Testis (tissue), 3 donors: ENCODE data around the gene R3HDM4. TPM values are rescaled to one million over a fixed set of nuclear protein-coding genes. Genes with fewer than 3 reads are reported as not detected.

Source experiments
- DNase-seq: peaks from one replicate; pipeline ENCODE4 v3.0.0-alpha.2; 2019
- H3K27ac ChIP-seq, 2 donors: fragments of 200-600 bp; sonication (generic); one replicate each; pipeline ENCODE4 v1.5.1; 2019
- H3K27me3 ChIP-seq: fragments of 200-600 bp; sonication (generic); one replicate; pipeline ENCODE4 v1.5.1; 2019
- H3K36me3 ChIP-seq: fragments of 200-600 bp; sonication (generic); one replicate; pipeline ENCODE4 v1.5.1; 2017; ENCODE audit warnings: low read depth; ENCODE audit errors: missing control alignments
- H3K4me1 ChIP-seq: fragments of 200-600 bp; sonication (generic); one replicate; pipeline ENCODE4 v1.5.1; 2019
- H3K4me3 ChIP-seq, 2 donors: fragments of 200-600 bp; sonication (generic); one replicate each; pipeline ENCODE4 v1.5.1; 2017 to 2019
- H3K9me3 ChIP-seq: fragments of 200-600 bp; sonication (generic); one replicate; pipeline ENCODE4 v1.5.1; 2017
- POLR2A ChIP-seq: fragments of 450-650 bp; IDR thresholded peaks from one replicate; pipeline ENCODE4 v1.6.1; 2017; ENCODE audit warnings: antibody characterized with exemption, mild to moderate bottlenecking, moderate library complexity
- WGBS, 2 donors: methylation state at CpG; one replicate each; pipeline ENCODE4 v1.1.5; 2018; 5-methylcytosine and 5-hydroxymethylcytosine counted together
- intact Hi-C: fragments of 100-400 bp; cut with DNase I; formaldehyde crosslinking; loops from one replicate; pipeline ENCODE4 v1.15.1; 2023; ENCODE audit warnings: low total_unique reads
- polyA plus RNA-seq: library from polyadenylated mRNA; stranded (reverse); fragments of 350-450 nt; fragmentation: Illumina TruSeq; extraction: RNeasy Lipid Tissue Mini Kit (QIAGEN cat#74804); gene quantifications from one replicate; pipeline ENCODE4 v1.2.3, GENCODE V29; 2014; ENCODE audit warnings: low read depth, low replicate concordance; ENCODE audit not compliant: insufficient read depth
- total RNA-seq, 2 donors: library from RNA; depleted of rRNA; stranded (reverse); fragments of >200 nt; gene quantifications; one replicate each; pipeline ENCODE4 v1.2.3, GENCODE V29; 2016
- TF ChIP-seq, protein P1 (sequence below), 3 experiments: fragments of 450-650 bp in 2 of 3; fragments of 200-600 bp in 1 of 3; sonication (generic) in 1 of 3; IDR thresholded peaks; one replicate each; pipeline ENCODE4 v1.5.1; 2016 to 2019; ENCODE audit warnings: antibody characterized with exemption in 3 of 3, mild to moderate bottlenecking in 2 of 3, moderate library complexity in 1 of 3

R3HDM4 gene
- total and polyA plus RNA-seq, 3 donors from 2014 or later: 19.2 to 30.1 (median 24.6) TPM

DNA sequence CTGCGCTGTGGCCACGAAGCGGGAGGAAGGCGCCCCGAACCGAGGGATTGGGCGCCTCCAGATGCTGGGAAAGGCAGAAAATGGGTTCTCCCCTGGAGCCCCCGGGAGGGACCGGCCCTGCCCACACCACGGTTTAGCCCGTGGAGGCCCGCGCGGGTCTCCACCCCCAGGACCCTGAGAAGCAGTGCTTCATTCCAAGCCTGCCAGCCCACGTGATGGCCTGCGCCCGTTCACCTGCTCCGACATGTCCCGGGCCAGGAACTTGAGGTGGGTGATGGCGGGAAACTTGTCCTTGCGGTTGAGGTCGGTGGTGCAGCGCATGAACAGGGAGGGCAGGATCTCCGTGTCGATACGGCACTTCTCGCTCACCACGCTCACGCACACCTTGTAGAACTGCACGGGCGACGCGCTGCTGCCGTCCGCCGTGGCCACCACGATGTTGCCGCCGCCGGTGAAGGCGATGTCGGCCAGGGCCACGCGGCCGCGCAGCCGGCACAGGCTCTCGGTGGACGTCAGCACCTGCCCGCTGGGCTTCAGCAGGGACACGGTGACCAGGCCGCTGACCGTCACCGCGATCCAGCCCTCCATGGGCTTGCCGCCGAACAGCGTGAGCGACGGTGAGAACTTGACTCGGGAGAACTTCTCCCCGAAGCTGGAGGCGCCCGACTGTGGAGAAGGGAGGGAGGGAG is 27.3 kb downstream of the R3HDM4 start:
- Histone ChIP-seq H3K4me1 (no peaks in the 10 kb centered on the region), H3K4me3 (no peak overlapping the region), H3K27me3 (no peaks in the 10 kb centered on the region), H3K27ac (no peak overlapping the region), H3K9me3 (no peaks in the 10 kb centered on the region), H3K36me3 (no peaks in the 10 kb centered on the region)
- DNase-seq: no peak
- 95 to 98% methylated on average over 29 to 64 of the region's 64 CpGs for whole genome bisulfite sequencing, 2 donors
- no peak for TF ChIP-seq POLR2A
- TF ChIP-seq, protein P1, sequence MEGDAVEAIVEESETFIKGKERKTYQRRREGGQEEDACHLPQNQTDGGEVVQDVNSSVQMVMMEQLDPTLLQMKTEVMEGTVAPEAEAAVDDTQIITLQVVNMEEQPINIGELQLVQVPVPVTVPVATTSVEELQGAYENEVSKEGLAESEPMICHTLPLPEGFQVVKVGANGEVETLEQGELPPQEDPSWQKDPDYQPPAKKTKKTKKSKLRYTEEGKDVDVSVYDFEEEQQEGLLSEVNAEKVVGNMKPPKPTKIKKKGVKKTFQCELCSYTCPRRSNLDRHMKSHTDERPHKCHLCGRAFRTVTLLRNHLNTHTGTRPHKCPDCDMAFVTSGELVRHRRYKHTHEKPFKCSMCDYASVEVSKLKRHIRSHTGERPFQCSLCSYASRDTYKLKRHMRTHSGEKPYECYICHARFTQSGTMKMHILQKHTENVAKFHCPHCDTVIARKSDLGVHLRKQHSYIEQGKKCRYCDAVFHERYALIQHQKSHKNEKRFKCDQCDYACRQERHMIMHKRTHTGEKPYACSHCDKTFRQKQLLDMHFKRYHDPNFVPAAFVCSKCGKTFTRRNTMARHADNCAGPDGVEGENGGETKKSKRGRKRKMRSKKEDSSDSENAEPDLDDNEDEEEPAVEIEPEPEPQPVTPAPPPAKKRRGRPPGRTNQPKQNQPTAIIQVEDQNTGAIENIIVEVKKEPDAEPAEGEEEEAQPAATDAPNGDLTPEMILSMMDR (IDR thresholded peaks at IDR 0.05): no peak
- intact Hi-C loops: no loop called here

DNA sequence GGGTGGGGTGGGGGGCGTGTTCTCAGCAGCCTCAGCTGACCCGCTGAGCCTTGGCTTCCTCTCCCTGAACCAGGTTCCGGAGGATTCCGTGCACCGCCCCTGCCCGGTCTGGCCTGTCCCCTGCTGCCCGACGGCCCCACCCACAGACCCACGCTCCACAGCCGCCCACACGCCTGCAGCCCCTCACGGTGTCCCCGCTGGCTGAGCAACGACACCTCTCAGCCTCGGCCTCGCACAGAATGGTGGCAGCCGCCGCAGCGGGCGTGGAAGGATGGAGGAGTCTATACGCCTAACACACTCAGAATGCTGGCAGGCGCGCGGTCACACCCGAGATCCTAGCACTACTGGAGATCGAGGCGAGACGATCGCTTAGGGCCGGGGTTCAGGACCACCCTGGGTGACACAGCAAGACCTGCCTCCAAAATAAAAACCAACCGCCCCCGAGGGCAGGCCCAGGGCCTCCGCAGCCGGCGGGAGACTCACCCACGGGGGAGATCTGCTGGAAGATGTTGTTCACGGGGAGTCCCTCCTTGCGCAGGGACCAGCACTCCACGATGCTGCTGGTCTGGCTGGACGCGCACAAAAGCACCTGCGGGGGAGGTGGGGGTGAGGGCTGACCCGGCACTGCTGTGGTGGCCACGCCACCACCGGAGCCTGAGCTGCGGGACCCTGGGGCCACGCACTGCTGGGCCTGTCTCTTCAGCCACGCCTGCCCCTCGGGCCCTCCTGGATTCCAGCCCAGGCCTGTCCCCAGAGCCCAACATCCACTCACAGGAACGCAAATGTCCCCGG is 28.4 kb downstream of the R3HDM4 start:
- WGBS, 2 donors: 87 to 92% methylated on average over 26 to 50 of the region's 51 CpGs

DNA sequence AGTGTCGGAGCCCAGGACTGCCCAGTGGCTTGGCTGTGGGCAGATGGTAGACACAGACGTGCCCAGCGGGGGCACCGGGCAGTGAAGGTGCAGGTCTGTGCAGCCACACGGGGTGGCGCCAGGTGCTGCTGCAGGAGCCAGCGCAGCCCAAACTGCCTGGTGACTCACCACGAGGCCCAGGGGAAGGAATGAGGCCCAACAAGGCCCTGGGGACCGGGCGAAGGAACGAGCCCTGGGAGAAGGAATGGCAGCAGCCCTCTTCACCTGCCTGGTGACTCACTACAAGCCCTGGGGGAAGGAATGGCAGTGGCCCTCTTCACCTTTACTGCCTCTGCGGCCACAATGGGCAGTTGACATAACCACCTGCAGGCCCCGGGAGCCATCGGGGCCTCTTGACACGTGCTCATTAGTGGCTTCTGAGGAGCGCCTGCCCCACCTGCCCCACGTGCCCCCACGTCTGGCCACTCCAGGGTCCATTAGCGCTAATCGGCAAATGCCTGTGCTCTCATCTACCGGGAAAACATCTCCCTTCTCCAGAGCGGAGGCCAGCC is 29.3 kb downstream of the R3HDM4 start:
- Histone ChIP-seq H3K27ac (no peak overlapping the region), H3K4me1 (no peaks in the 10 kb centered on the region), H3K4me3 (no peak overlapping the region), H3K36me3 (no peaks in the 10 kb centered on the region), H3K9me3 (no peaks in the 10 kb centered on the region), H3K27me3 (no peaks in the 10 kb centered on the region)
- intact Hi-C loops: no loop called here
- 93 to 95% methylated on average over 14 to 22 of the region's 22 CpGs for WGBS, 2 donors
- DNase-seq: no peak
- TF ChIP-seq POLR2A: no peak
- TF ChIP-seq, protein P1 (IDR thresholded peaks at IDR 0.05): no peak

More for the DNA sequence above, 28.4 kb downstream of the R3HDM4 start:
- H3K27ac ChIP-seq: no peak overlapping the region
- no peak for TF ChIP-seq POLR2A
- TF ChIP-seq, protein P1 (IDR thresholded peaks at IDR 0.05): no peak
- H3K9me3 ChIP-seq: no peaks in the 10 kb centered on the region
- H3K36me3 ChIP-seq: no peaks in the 10 kb centered on the region
- H3K4me3 ChIP-seq: no peak overlapping the region
- no peaks in the 10 kb centered on the region for H3K27me3 ChIP-seq
- H3K4me1 ChIP-seq: no peaks in the 10 kb centered on the region
- DNase-seq: no peak
- intact Hi-C loops: no loop called here

DNA sequence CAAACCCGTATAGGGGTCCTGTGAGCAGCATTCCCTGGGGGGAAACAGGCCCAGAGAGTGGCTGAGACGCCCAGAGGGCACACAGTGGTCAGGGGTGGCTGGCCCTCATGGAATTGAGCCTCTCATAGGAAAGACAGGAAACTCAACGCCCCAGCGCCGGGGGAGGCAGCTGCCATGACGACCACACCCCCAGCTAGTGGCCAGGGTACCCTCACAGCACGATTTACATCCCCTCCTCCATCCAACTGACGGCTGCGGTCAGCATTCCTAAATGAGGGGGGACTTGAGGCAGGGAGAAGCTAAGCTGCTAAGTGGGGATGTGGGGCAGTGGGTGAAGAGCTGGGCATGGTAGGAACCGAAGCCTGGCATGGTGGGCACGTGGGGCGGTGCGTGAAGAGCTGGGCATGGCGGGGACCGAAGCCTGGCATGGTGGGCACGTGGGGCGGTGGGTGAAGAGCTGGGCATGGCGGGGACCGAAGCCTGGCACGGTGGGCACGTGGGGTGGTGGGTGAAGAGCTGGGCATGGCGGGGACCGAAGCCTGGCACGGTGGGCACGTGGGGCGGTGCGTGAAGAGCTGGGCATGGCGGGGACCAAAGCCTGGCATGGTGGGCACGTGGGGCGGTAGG is 30.0 kb downstream of the R3HDM4 start:
- Histone ChIP-seq H3K36me3 (no peaks in the 10 kb centered on the region), H3K27ac (no peak overlapping the region), H3K4me3 (no peak overlapping the region), H3K4me1 (no peaks in the 10 kb centered on the region), H3K27me3 (no peaks in the 10 kb centered on the region), H3K9me3 (no peaks in the 10 kb centered on the region)
- no peak for TF ChIP-seq POLR2A
- TF ChIP-seq, protein P1 (IDR thresholded peaks at IDR 0.05): no peak
- 92 to 93% methylated on average over 30 of the region's 30 CpGs for WGBS, 2 donors
- no peak for DNase-seq
- intact Hi-C loops: no loop called here
